DMS153 treated with DMSO at 0.1 percent for 48 hours (cell line): ENCODE results near the gene NELL1.
"Not testable (repeated sequence)": the region's sequence is repeated elsewhere in the genome, so short reads cannot be mapped to it uniquely, and the experiment has no call there.

Source experiments
- DNase-seq: peaks from one replicate; lab custom pipeline; 2025; ENCODE audit not compliant: unreplicated experiment; lab: John Stamatoyannopoulos, UW

Gene NELL1

GRCh38 chr11:21179770-21180169, 510.4 kb downstream of the NELL1 start:
- peak; percentile 20 for DNase-seq

GRCh38 chr11:21180182-21180581, 510.8 kb downstream of the NELL1 start:
- no peak for DNase-seq

- no peak for DNase-seq
These were observed 516.6 kb downstream of the NELL1 start for GRCh38 chr11:21185959-21186358.

GRCh38 chr11:21190181-21190580, 520.8 kb downstream of the NELL1 start:
- no peak for DNase-seq

- DNase-seq, result no peak
These were observed 526.6 kb downstream of the NELL1 start for GRCh38 chr11:21195995-21196394.

- no peak for DNase-seq
These were observed 529.1 kb downstream of the NELL1 start for GRCh38 chr11:21198498-21198897.

- DNase-seq, result no peak
These were observed 535.8 kb downstream of the NELL1 start for GRCh38 chr11:21205205-21205604.

- no peak for DNase-seq
These were observed 556.5 kb downstream of the NELL1 start for GRCh38 chr11:21225860-21226259.

- no peak for DNase-seq
These were observed 559.8 kb downstream of the NELL1 start for GRCh38 chr11:21229224-21229623.

- no peak for DNase-seq
These were observed 580.8 kb downstream of the NELL1 start for GRCh38 chr11:21250196-21250595.

- no peak for DNase-seq
These were observed 584.7 kb downstream of the NELL1 start for GRCh38 chr11:21254055-21254454.

GRCh38 chr11:21254790-21255189, 585.4 kb downstream of the NELL1 start:
- no peak for DNase-seq

GRCh38 chr11:21257461-21257860, 588.1 kb downstream of the NELL1 start:
- DNase-seq, result no peak

- DNase-seq, result no peak
These were observed 589.0 kb downstream of the NELL1 start for GRCh38 chr11:21258414-21258813.

GRCh38 chr11:21260101-21260500, 590.7 kb downstream of the NELL1 start:
- DNase-seq, result no peak

GRCh38 chr11:21262992-21263391, 593.6 kb downstream of the NELL1 start:
- no peak for DNase-seq

- DNase-seq, result no peak
These were observed 594.7 kb downstream of the NELL1 start for GRCh38 chr11:21264125-21264524.

GRCh38 chr11:21268036-21268435, 598.6 kb downstream of the NELL1 start:
- DNase-seq, result no peak

- not testable (repeated sequence) for DNase-seq
These were observed 602.8 kb downstream of the NELL1 start for GRCh38 chr11:21272139-21272538.

GRCh38 chr11:21278840-21279239, 609.5 kb downstream of the NELL1 start:
- no peak for DNase-seq

- DNase-seq, result no peak
These were observed 615.7 kb downstream of the NELL1 start for GRCh38 chr11:21285104-21285503.

GRCh38 chr11:21289686-21290085, 620.3 kb downstream of the NELL1 start:
- no peak for DNase-seq

- no peak for DNase-seq
These were observed 626.1 kb downstream of the NELL1 start for GRCh38 chr11:21295508-21295907.

- DNase-seq, result no peak
These were observed 632.6 kb downstream of the NELL1 start for GRCh38 chr11:21301981-21302380.
